Measurements from ENCODE around the gene MSH3. TPM values are rescaled to one million over a fixed set of nuclear protein-coding genes. Genes with fewer than 3 reads are reported as not detected.
"Not testable (repeated sequence)": the region's sequence is repeated elsewhere in the genome, so short reads cannot be mapped to it uniquely, and the experiment has no call there.

MSH3 gene
- total and polyA plus RNA-seq, 12 donors = 2.6 to 15.1 (median 11.6) TPM

DNA sequence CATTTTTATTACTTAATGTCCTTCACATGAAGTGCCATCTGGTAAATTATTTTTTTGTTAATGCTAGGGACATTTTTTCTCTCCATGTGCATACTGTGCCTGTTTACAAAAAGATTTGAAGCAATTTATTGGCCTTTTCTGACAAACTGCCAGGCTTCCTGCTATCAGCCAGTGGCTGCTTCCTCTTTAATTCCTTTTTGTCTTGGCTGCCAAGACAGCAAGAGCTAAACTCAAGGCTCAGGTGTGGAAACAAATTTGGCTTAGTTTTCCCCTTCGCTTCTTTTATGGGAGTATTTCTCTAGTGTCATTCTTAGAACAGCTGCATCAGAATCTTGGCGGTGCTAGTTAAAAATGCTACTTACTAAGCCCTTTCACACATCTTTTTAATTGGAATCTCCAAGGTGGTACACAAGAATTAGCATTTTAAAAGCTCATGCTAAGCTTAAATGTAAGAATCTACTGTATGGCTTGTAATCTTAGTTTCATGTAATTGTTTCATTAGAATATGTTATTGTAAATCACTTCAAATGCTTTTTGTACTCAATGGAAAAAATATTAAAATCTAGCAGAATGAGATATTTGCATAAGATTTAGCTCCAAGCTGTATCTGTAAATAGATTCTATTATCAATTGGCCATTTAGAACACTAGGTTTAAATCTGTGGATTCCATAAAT, 171.5 kb downstream of the MSH3 start:
- Histone ChIP-seq H3K9me3 (peaks cover 0 to 30% (median 7%) of the 10 kb centered on the region in 11 donors), H3K27ac (no peak overlapping the region), H3K4me3 (no peak overlapping the region), H3K27me3 (no peaks in the 10 kb centered on the region), H3K4me1 (peaks cover 0 to 15% (median 10%) of the 10 kb centered on the region in 9 donors), H3K36me3 (peaks cover 0 to 14% (median 0%) of the 10 kb centered on the region in 9 donors)
- TF ChIP-seq, protein P1, sequence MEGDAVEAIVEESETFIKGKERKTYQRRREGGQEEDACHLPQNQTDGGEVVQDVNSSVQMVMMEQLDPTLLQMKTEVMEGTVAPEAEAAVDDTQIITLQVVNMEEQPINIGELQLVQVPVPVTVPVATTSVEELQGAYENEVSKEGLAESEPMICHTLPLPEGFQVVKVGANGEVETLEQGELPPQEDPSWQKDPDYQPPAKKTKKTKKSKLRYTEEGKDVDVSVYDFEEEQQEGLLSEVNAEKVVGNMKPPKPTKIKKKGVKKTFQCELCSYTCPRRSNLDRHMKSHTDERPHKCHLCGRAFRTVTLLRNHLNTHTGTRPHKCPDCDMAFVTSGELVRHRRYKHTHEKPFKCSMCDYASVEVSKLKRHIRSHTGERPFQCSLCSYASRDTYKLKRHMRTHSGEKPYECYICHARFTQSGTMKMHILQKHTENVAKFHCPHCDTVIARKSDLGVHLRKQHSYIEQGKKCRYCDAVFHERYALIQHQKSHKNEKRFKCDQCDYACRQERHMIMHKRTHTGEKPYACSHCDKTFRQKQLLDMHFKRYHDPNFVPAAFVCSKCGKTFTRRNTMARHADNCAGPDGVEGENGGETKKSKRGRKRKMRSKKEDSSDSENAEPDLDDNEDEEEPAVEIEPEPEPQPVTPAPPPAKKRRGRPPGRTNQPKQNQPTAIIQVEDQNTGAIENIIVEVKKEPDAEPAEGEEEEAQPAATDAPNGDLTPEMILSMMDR (IDR thresholded peaks at IDR 0.05) = no peak
- intact Hi-C loops (cut with DNase I) = no loop called here
- ATAC-seq (no peak), DNase-seq (no peak)
- WGBS, 2 donors = 21 to 28% methylated on average over 2 of the region's 2 CpGs

DNA sequence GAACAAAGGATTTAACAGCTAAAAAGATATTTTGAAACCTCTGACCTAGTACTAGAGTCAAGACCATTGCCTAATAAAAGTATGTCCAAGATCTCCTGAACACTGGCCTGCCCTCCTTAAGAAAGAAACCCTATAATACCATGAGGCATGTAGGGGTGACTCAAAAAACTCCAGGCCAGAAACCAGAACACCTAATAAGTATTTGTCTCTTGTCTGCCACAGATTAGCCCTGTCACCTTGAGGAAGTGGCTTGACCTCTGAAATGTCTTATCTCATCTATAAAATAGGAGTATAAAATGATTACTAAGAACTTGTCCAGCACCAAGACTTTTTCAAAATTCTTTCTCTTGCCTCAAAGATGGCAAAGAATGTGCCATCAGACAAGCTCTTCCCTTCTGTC, 180.3 kb downstream of the MSH3 start:
- DNase-seq = no peak
- no peak for ATAC-seq
- Histone ChIP-seq H3K27me3 (no peaks in the 10 kb centered on the region), H3K9me3 (peaks cover 0 to 6% (median 0%) of the 10 kb centered on the region in 11 donors), H3K36me3 (no peaks in the 10 kb centered on the region), H3K4me3 (no peak overlapping the region), H3K27ac (no peak overlapping the region), H3K4me1 (no peaks in the 10 kb centered on the region)
- intact Hi-C loops (cut with DNase I) = no loop called here
- TF ChIP-seq, protein P1 (IDR thresholded peaks at IDR 0.05) = no peak

DNA sequence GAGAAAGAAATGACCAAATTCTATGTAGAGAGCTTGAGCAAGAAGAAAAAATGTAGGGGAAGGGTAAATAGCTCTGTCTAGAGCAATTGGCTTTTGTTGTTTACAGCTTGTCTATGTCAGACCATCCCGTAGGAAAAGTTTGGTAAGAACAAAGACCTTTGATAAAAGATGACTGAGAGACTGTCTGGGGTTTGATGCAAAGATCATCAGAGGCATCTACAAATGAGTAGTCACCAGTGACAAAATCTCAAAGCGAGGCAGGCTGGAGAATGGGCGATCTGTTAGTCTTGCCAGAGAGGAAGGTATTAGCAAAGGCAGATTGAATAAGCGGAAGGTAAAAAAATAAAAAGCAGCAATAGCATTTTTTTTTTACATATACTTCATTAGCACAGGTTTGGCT, 180.7 kb downstream of the MSH3 start:
- Histone ChIP-seq H3K27me3 (no peaks in the 10 kb centered on the region), H3K36me3 (no peaks in the 10 kb centered on the region), H3K9me3 (peaks cover 0 to 1% (median 0%) of the 10 kb centered on the region in 11 donors), H3K27ac (no peak overlapping the region), H3K4me1 (no peaks in the 10 kb centered on the region), H3K4me3 (no peak overlapping the region)
- DNase-seq (no peak), ATAC-seq (no peak)
- WGBS, 2 donors = 93 to 94% methylated on average over 4 of the region's 4 CpGs
- TF ChIP-seq, protein P1 (IDR thresholded peaks at IDR 0.05) = no peak
- intact Hi-C loops (cut with DNase I) = no loop called here

DNA sequence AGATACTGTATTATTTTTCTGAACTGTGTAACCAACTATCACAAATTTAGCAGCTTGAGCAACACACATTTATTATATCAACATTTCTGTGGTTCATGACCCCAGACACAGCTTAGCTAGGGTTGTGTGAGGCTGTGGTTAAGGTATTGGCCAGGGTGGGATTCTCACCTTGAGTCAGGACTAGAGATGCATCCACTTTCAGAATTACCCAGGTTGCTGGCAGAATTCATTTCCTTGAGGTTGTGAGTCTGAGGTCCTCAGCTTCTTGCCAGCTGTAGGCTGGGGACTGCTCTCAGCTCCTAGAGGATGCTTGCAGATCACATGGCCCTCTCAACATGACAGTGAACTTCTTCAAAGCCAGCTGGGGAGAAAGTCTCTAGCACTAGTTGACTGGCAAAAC, 183.2 kb downstream of the MSH3 start:
- H3K4me1 ChIP-seq = no peaks in the 10 kb centered on the region
- no peaks in the 10 kb centered on the region for H3K36me3 ChIP-seq
- no peak for DNase-seq
- no peak overlapping the region for H3K4me3 ChIP-seq
- intact Hi-C loops (cut with DNase I) = no loop called here
- H3K9me3 ChIP-seq = peaks cover 0 to 5% (median 0%) of the 10 kb centered on the region in 11 donors
- H3K27ac ChIP-seq = no peak overlapping the region
- TF ChIP-seq, protein P1 (IDR thresholded peaks at IDR 0.05) = no peak
- ATAC-seq = no peak
- no peaks in the 10 kb centered on the region for H3K27me3 ChIP-seq

DNA sequence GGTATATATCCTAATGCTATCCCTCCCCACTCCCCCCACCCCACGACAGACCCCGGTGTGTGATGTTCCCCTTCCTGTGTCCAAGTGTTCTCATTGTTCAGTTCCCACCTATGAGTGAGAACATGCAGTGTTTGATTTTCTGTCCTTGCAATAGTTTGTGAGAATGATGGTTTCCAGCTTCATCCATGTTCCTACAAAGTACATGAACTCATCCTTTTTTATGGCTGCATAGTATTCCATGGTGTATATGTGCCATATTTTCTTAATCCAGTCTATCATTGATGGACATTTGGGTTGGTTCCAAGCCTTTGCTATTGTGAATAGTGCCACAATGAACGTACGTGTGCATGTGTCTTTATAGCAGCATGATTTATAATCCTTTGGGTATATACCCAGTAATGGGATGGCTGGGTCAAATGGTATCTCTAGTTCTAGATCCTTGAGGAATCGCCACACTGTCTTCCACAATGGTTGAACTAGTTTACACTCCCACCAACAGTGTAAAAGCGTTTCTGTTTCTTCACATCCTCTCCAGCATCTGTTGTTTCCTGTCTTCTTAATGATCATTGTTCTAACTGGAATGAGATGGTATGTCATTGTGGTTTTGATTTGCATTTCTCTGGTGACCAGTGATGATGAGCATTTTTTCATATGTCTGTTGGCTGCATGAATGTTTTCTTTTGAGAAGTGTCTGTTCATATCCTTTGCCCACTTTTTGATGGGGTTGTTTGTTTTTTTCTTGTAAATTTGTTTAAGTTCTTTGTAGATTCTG, 186.8 kb downstream of the MSH3 start:
- intact Hi-C loops (cut with DNase I); H3K4me3 ChIP-seq; H3K36me3 ChIP-seq; H3K27ac ChIP-seq; ATAC-seq; H3K4me1 ChIP-seq; DNase-seq; H3K27me3 ChIP-seq: not testable (repeated sequence)
- WGBS, 2 donors = 93% methylated on average over 5 of the region's 6 CpGs
- peaks cover 0 to 11% (median 0%) of the 10 kb centered on the region in 11 donors for H3K9me3 ChIP-seq

DNA sequence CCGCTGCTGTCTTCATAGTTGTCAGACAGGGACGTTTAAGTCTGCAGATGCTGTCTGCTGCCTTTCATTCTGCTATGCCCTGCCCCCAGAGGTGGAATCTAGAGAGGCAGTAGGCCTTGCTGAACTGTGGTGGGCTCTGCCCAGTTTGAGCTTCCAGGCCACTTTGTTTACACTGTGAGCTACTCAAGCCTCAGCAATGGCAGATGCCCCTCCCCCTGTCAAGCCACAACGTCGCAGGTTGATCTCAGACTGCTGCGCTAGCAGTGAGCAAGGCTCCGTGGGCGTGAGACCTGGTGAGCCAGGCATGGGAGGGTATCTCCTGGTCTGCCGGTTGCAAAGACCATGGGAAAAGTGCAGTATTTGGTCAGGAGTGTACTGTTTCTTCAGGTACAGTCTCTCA, 192.0 kb downstream of the MSH3 start:
- ATAC-seq; H3K27ac ChIP-seq; DNase-seq; intact Hi-C loops (cut with DNase I); H3K27me3 ChIP-seq; H3K4me3 ChIP-seq; H3K4me1 ChIP-seq: not testable (repeated sequence)
- Histone ChIP-seq H3K36me3 (peaks cover 0 to 32% (median 0%) of the 10 kb centered on the region in 9 donors), H3K9me3 (peaks cover 0 to 27% (median 11%) of the 10 kb centered on the region in 11 donors)
- WGBS, 2 donors = 83 to 91% methylated on average over 8 of the region's 8 CpGs

DNA sequence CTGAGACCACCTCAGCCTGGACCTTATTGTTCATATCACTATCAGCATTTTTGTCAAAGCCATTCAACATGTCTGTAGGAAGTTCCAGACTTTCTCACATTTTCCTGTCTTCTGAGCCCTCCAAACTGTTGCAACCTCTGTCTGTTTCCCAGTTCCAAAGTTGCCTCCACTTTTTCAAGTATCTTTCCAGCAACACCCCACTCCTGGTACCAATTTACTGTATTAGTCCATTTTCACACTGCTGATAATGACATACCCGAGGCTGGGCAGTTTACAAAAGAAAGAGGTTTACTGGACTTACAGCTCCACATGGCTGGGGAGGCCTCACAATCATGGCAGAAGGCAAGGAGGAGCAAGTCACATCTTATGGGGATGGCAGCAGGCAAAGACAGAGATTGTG, 195.7 kb downstream of the MSH3 start:
- intact Hi-C loops (cut with DNase I); H3K27ac ChIP-seq; H3K4me3 ChIP-seq; DNase-seq; ATAC-seq; H3K27me3 ChIP-seq; H3K4me1 ChIP-seq: not testable (repeated sequence)
- 96 to 97% methylated on average over 1 of the region's 1 CpG for WGBS, 2 donors
- H3K9me3 ChIP-seq = peaks cover 0 to 25% (median 11%) of the 10 kb centered on the region in 11 donors
- H3K36me3 ChIP-seq = peaks cover 0 to 43% (median 0%) of the 10 kb centered on the region in 9 donors

Data from heart right ventricle (tissue), 16 donors.